Mesenchymal stem cell (in vitro differentiated cells and primary cell): ENCODE data around the gene RTP5.

ENCODE experiments used
- DNase-seq: peaks from one replicate; pipeline ENCODE4 v3.0.0-alpha.2; 2013
- H2AFZ ChIP-seq: one replicate; pipeline ENCODE4 v1.6.1; 2013; ENCODE audit warnings: low read depth, mild to moderate bottlenecking, control low read depth, inconsistent platforms, low read length, moderate library complexity
- H2AK5ac ChIP-seq: 2 replicates; pipeline ENCODE4 v1.6.1; 2013; ENCODE audit warnings: low read length, moderate library complexity, mild to moderate bottlenecking, inconsistent platforms; ENCODE audit not compliant: severe bottlenecking
- H2BK120ac ChIP-seq: one replicate; pipeline ENCODE4 v1.6.1; 2013; ENCODE audit warnings: low read depth, mild to moderate bottlenecking, inconsistent platforms, low read length, moderate library complexity
- H2BK12ac ChIP-seq, 2 experiments: one replicate each; pipeline ENCODE4 v1.6.1; 2013; ENCODE audit warnings: inconsistent platforms in 2 of 2, low read length in 2 of 2, mild to moderate bottlenecking in 2 of 2, moderate library complexity in 2 of 2, control low read depth in 1 of 2
- H2BK15ac ChIP-seq: one replicate; pipeline ENCODE4 v1.6.1; 2013; ENCODE audit warnings: mild to moderate bottlenecking, low read depth, inconsistent platforms; ENCODE audit not compliant: poor library complexity, severe bottlenecking
- H2BK5ac ChIP-seq: 2 replicates; pipeline ENCODE4 v1.6.1; 2013; ENCODE audit warnings: low read depth, mild to moderate bottlenecking, low read length, control low read depth, inconsistent platforms; ENCODE audit not compliant: poor library complexity, severe bottlenecking
- H3K14ac ChIP-seq, 2 experiments: one replicate each; pipeline ENCODE4 v1.6.1; 2013; ENCODE audit warnings: inconsistent platforms in 2 of 2, low read length in 2 of 2, control low read depth in 1 of 2, mild to moderate bottlenecking in 1 of 2, moderate library complexity in 1 of 2
- H3K18ac ChIP-seq, 2 experiments: one replicate each; pipeline ENCODE4 v1.6.1; 2013; ENCODE audit warnings: inconsistent platforms in 2 of 2, low read length in 2 of 2, control low read depth in 1 of 2, low read depth in 1 of 2, mild to moderate bottlenecking in 1 of 2
- H3K23ac ChIP-seq, 2 experiments: one replicate each; pipeline ENCODE4 v1.6.1; 2013; ENCODE audit warnings: inconsistent platforms in 2 of 2, low read length in 2 of 2, mild to moderate bottlenecking in 2 of 2, moderate library complexity in 2 of 2, control low read depth in 1 of 2
- H3K27ac ChIP-seq: 2 replicates; pipeline ENCODE4 v1.5.1; 2013; ENCODE audit warnings: mild to moderate bottlenecking, moderate library complexity, low read length, control low read depth, inconsistent platforms; ENCODE audit not compliant: poor library complexity, severe bottlenecking
- H3K27me3 ChIP-seq, 2 experiments: 2 replicates each; pipeline versions ENCODE4 v1.6.1 to v1.7.0; 2013; ENCODE audit warnings: low read length in 2 of 2, mild to moderate bottlenecking in 2 of 2, moderate library complexity in 2 of 2, control low read depth in 1 of 2, inconsistent platforms in 1 of 2; ENCODE audit not compliant: control insufficient read depth in 1 of 2, insufficient read depth in 1 of 2
- H3K36me3 ChIP-seq, 2 experiments: 2 replicates each; pipeline versions ENCODE4 v1.6.1 to v1.7.0; 2013; ENCODE audit warnings: low read length in 2 of 2, control low read depth in 1 of 2, inconsistent platforms in 1 of 2, low read depth in 1 of 2, mild to moderate bottlenecking in 1 of 2; ENCODE audit not compliant: insufficient read depth in 2 of 2, control insufficient read depth in 1 of 2
- H3K4ac ChIP-seq, 2 experiments: one replicate each; pipeline ENCODE4 v1.6.1; 2013; ENCODE audit warnings: inconsistent platforms in 2 of 2, low read length in 2 of 2, mild to moderate bottlenecking in 2 of 2, moderate library complexity in 2 of 2, control low read depth in 1 of 2, low read depth in 1 of 2
- H3K4me1 ChIP-seq: 2 replicates; pipeline ENCODE4 v1.6.1; 2013; ENCODE audit warnings: low read depth, low read length, control low read depth; ENCODE audit not compliant: control insufficient read depth, insufficient read depth
- H3K4me2 ChIP-seq: 2 replicates; pipeline ENCODE4 v1.6.1; 2013; ENCODE audit warnings: low read length, mild to moderate bottlenecking, inconsistent platforms; ENCODE audit not compliant: poor library complexity, severe bottlenecking
- H3K4me3 ChIP-seq, 2 experiments: 2 replicates each; pipeline versions ENCODE4 v1.5.1 to v1.7.0; 2013; ENCODE audit warnings: low read length in 2 of 2, mild to moderate bottlenecking in 2 of 2, control low read depth in 1 of 2, low read depth in 1 of 2; ENCODE audit not compliant: insufficient read depth in 1 of 2
- H3K79me1 ChIP-seq: replicated peaks from 2 replicates; pipeline ENCODE4 v1.6.1; 2013; ENCODE audit warnings: mild to moderate bottlenecking, control low read depth, low read length, inconsistent platforms; ENCODE audit not compliant: poor library complexity, severe bottlenecking
- H3K9ac ChIP-seq: 2 replicates; pipeline ENCODE4 v1.7.0; 2013; ENCODE audit warnings: mild to moderate bottlenecking, low read length, moderate library complexity
- H3K9me3 ChIP-seq: 2 replicates; pipeline ENCODE4 v1.7.0; 2013; ENCODE audit warnings: mild to moderate bottlenecking, low read length; ENCODE audit not compliant: control insufficient read depth
- H4K8ac ChIP-seq: one replicate; pipeline ENCODE4 v1.6.1; 2013; ENCODE audit warnings: inconsistent platforms, mild to moderate bottlenecking, low read length, moderate library complexity
- H4K91ac ChIP-seq: one replicate; pipeline ENCODE4 v1.6.1; 2013; ENCODE audit warnings: mild to moderate bottlenecking, low read length, inconsistent platforms
- WGBS: methylation state at CpG from one replicate; pipeline ENCODE4 v1.1.7; 2013; ENCODE audit warnings: mixed read lengths; 5-methylcytosine and 5-hydroxymethylcytosine counted together

RTP5 gene

GRCh38 chr2:241910604-241911520 is 41.3 kb downstream of the RTP5 start:
- Histone ChIP-seq H2AK5ac (no peak overlapping the region), H3K4me2 (no peak overlapping the region), H2BK120ac (no peak overlapping the region), H3K27me3 (no peaks in the 10 kb centered on the region), H3K36me3 (no peaks in the 10 kb centered on the region), H4K8ac (no peak overlapping the region), H3K23ac (no peak overlapping the region), H3K4ac (no peak overlapping the region), H4K91ac (no peak overlapping the region), H3K27ac (no peak overlapping the region), H3K4me1 (no peaks in the 10 kb centered on the region), H3K18ac (no peak overlapping the region), H2BK5ac (no peak overlapping the region), H3K9ac (no peak overlapping the region), H3K4me3 (no peak overlapping the region), H3K9me3 (peaks cover 17% of the 10 kb centered on the region), H3K79me1 (no peaks in the 10 kb centered on the region), H2BK12ac (no peak overlapping the region), H3K14ac (no peak overlapping the region), H2BK15ac (no peak overlapping the region), H2AFZ (no peak overlapping the region)
- WGBS = 90% methylated on average over 25 of the region's 26 CpGs
- no peak for DNase-seq

- H4K8ac ChIP-seq = no peak overlapping the region
- no peak for DNase-seq
- no peak overlapping the region for H3K14ac ChIP-seq
- no peaks in the 10 kb centered on the region for H3K27me3 ChIP-seq
- H3K18ac ChIP-seq = no peak overlapping the region
- H3K79me1 ChIP-seq = no peaks in the 10 kb centered on the region
- no peak overlapping the region for H2BK15ac ChIP-seq
- H3K4me2 ChIP-seq = no peak overlapping the region
- H3K4me3 ChIP-seq = no peak overlapping the region
- H2BK120ac ChIP-seq = no peak overlapping the region
- no peak overlapping the region for H3K27ac ChIP-seq
- no peak overlapping the region for H3K9ac ChIP-seq
- H3K36me3 ChIP-seq = no peaks in the 10 kb centered on the region
- H2BK12ac ChIP-seq = no peak overlapping the region
- H3K9me3 ChIP-seq = peaks cover 18% of the 10 kb centered on the region
- H3K4ac ChIP-seq = no peak overlapping the region
- H2AFZ ChIP-seq = no peak overlapping the region
- WGBS = 87% methylated on average over 10 of the region's 10 CpGs
- H3K4me1 ChIP-seq = no peaks in the 10 kb centered on the region
- no peak overlapping the region for H2BK5ac ChIP-seq
- no peak overlapping the region for H2AK5ac ChIP-seq
- no peak overlapping the region for H3K23ac ChIP-seq
- no peak overlapping the region for H4K91ac ChIP-seq
Measured at GRCh38 chr2:241911551-241911950, 42.0 kb downstream of the RTP5 start.

- Histone ChIP-seq H3K36me3 (no peaks in the 10 kb centered on the region), H3K27me3 (no peaks in the 10 kb centered on the region), H3K27ac (no peak overlapping the region), H3K4me1 (no peaks in the 10 kb centered on the region), H3K9me3 (peaks cover 18% of the 10 kb centered on the region), H2BK15ac (no peak overlapping the region), H3K23ac (no peak overlapping the region), H2AFZ (no peak overlapping the region), H2AK5ac (no peak overlapping the region), H4K8ac (no peak overlapping the region), H3K14ac (no peak overlapping the region), H4K91ac (no peak overlapping the region), H3K4me3 (no peak overlapping the region), H3K4me2 (no peak overlapping the region), H3K4ac (no peak overlapping the region), H2BK12ac (no peak overlapping the region), H2BK5ac (no peak overlapping the region), H2BK120ac (no peak overlapping the region), H3K9ac (no peak overlapping the region), H3K79me1 (no peaks in the 10 kb centered on the region), H3K18ac (no peak overlapping the region)
- DNase-seq = no peak
- WGBS = 89% methylated on average over 17 of the region's 17 CpGs
Measured at GRCh38 chr2:241912021-241912555, 42.6 kb downstream of the RTP5 start.

- Histone ChIP-seq H3K9ac (no peak overlapping the region), H2BK12ac (no peak overlapping the region), H3K23ac (no peak overlapping the region), H3K4me1 (no peaks in the 10 kb centered on the region), H3K27ac (no peak overlapping the region), H3K4ac (no peak overlapping the region), H3K4me2 (no peak overlapping the region), H3K14ac (no peak overlapping the region), H3K79me1 (no peaks in the 10 kb centered on the region), H3K9me3 (peaks cover 18% of the 10 kb centered on the region), H3K36me3 (no peaks in the 10 kb centered on the region), H3K4me3 (no peak overlapping the region), H2AFZ (no peak overlapping the region), H2AK5ac (no peak overlapping the region), H3K27me3 (no peaks in the 10 kb centered on the region), H4K8ac (no peak overlapping the region), H4K91ac (no peak overlapping the region), H2BK5ac (no peak overlapping the region), H2BK15ac (no peak overlapping the region), H2BK120ac (no peak overlapping the region), H3K18ac (no peak overlapping the region)
- DNase-seq = no peak
- WGBS = 89% methylated on average over 4 of the region's 4 CpGs
Measured at GRCh38 chr2:241913703-241914102, 44.2 kb downstream of the RTP5 start.
